IMR-90 (cell line): Measurements from ENCODE around the gene TIAM2. TPM values are rescaled to one million over a fixed set of nuclear protein-coding genes. Genes with fewer than 3 reads are reported as not detected.

ENCODE experiments used
- ATAC-seq: fragments of 200-7000 bp; cut with Tn5 transposase; 2 replicates; pipeline ENCODE4 v1.9.1; 2020; ENCODE audit warnings: low read depth, mild to moderate bottlenecking, moderate library complexity
- BruUV-seq: library from RNA; stranded (reverse); fragments of 400-500 nt; replicated peaks from 2 replicates; lab custom pipeline; 2021; lab: Mats Ljungman, UMichigan
- CTCF ChIA-PET: fragments of 300-600 bp; formaldehyde crosslinking; extraction: SDS; loops from one replicate; lab custom pipeline; 2021; ENCODE audit warnings: antibody characterized with exemption; lab: Yijun Ruan, JAX
- POLR2A ChIA-PET: fragments of 300-600 bp; sonication (Branson Sonifier 250); formaldehyde crosslinking; loops from one replicate; lab custom pipeline; 2022; ENCODE audit warnings: antibody characterized with exemption; ENCODE audit not compliant: unreplicated experiment; lab: Charles Lee
- DNase-seq: peaks from one replicate; pipeline ENCODE4 v3.0.0; 2013
- H2AFZ ChIP-seq: replicated peaks from 2 replicates; pipeline ENCODE3; 2013; ENCODE audit warnings: low read length, mild to moderate bottlenecking; ENCODE audit not compliant: poor library complexity
- H2AK5ac ChIP-seq: 2 replicates; pipeline ENCODE4 v1.6.1; 2013; ENCODE audit warnings: low read depth, low read length, inconsistent platforms
- H2AK9ac ChIP-seq: replicated peaks from 2 replicates; pipeline ENCODE3; 2013; ENCODE audit warnings: mild to moderate bottlenecking, low read depth, low read length, moderate library complexity; ENCODE audit not compliant: poor library complexity
- H2BK120ac ChIP-seq: 2 replicates; pipeline ENCODE4 v1.6.1; 2013; ENCODE audit warnings: low read depth, low read length, inconsistent platforms
- H2BK15ac ChIP-seq: 3 replicates; pipeline ENCODE4 v1.6.1; 2013; ENCODE audit warnings: low read depth, low read length, inconsistent platforms
- H2BK20ac ChIP-seq: 2 replicates; pipeline ENCODE4 v1.6.1; 2013; ENCODE audit warnings: low read depth, mild to moderate bottlenecking, inconsistent platforms, low read length, moderate library complexity
- H2BK5ac ChIP-seq: 2 replicates; pipeline ENCODE4 v1.6.1; 2013; ENCODE audit warnings: mild to moderate bottlenecking, low read depth, low read length, inconsistent platforms; ENCODE audit not compliant: poor library complexity, severe bottlenecking
- H3K14ac ChIP-seq: replicated peaks from 2 replicates; pipeline ENCODE4 v1.6.1; 2013; ENCODE audit warnings: low read depth, low read length, inconsistent platforms
- H3K18ac ChIP-seq: 2 replicates; pipeline ENCODE4 v1.6.1; 2013; ENCODE audit warnings: low read depth, low read length, control low read depth
- H3K23ac ChIP-seq: 2 replicates; pipeline ENCODE4 v1.6.1; 2013; ENCODE audit warnings: low read depth, low read length, inconsistent platforms
- H3K27ac ChIP-seq: 2 replicates; pipeline ENCODE4 v1.5.1; 2013; ENCODE audit warnings: mild to moderate bottlenecking, control low read depth, low read length; ENCODE audit not compliant: insufficient read depth
- H3K27me3 ChIP-seq: 2 replicates; pipeline ENCODE4 v1.6.1; 2013; ENCODE audit warnings: low read length; ENCODE audit not compliant: control insufficient read depth, insufficient read depth
- H3K36me3 ChIP-seq: 2 replicates; pipeline ENCODE4 v1.6.1; 2013; ENCODE audit warnings: low read length, mixed read lengths; ENCODE audit not compliant: control insufficient read depth, insufficient read depth
- H3K4ac ChIP-seq: 2 replicates; pipeline ENCODE4 v1.6.1; 2013; ENCODE audit warnings: low read depth, low read length, inconsistent platforms
- H3K4me1 ChIP-seq: 2 replicates; pipeline ENCODE4 v1.6.1; 2013; ENCODE audit warnings: low read length, mixed read lengths; ENCODE audit not compliant: control insufficient read depth, insufficient read depth
- H3K4me2 ChIP-seq: 2 replicates; pipeline ENCODE4 v1.6.1; 2013; ENCODE audit warnings: low read depth, mild to moderate bottlenecking, control low read depth, low read length, moderate library complexity
- H3K4me3 ChIP-seq: 2 replicates; pipeline ENCODE4 v1.5.1; 2013; ENCODE audit warnings: low read depth, mild to moderate bottlenecking, control low read depth, low read length, moderate library complexity; ENCODE audit not compliant: insufficient read depth
- H3K56ac ChIP-seq: 2 replicates; pipeline ENCODE4 v1.6.1; 2013; ENCODE audit warnings: low read length, inconsistent platforms; ENCODE audit not compliant: insufficient read depth; ENCODE audit errors: extremely low read depth
- H3K79me1 ChIP-seq, 2 experiments: 2 replicates each; pipeline ENCODE4 v1.6.1; 2013; ENCODE audit warnings: low read length in 2 of 2, inconsistent platforms in 1 of 2, low read depth in 1 of 2
- H3K9ac ChIP-seq: 2 replicates; pipeline ENCODE4 v1.6.1; 2013; ENCODE audit warnings: low read depth, low read length, control low read depth
- H3K9me1 ChIP-seq: 2 replicates; pipeline ENCODE4 v1.6.1; 2013; ENCODE audit warnings: low read length, inconsistent platforms; ENCODE audit not compliant: insufficient read depth
- H3K9me3 ChIP-seq: 2 replicates; pipeline ENCODE4 v1.6.1; 2013; ENCODE audit warnings: low read length; ENCODE audit not compliant: control insufficient read depth, insufficient read depth
- H4K20me1 ChIP-seq: 2 replicates; pipeline ENCODE4 v1.6.1; 2013; ENCODE audit warnings: low read length, inconsistent platforms; ENCODE audit not compliant: insufficient read depth
- H4K5ac ChIP-seq: 2 replicates; pipeline ENCODE4 v1.6.1; 2013; ENCODE audit warnings: mild to moderate bottlenecking, low read depth, low read length, control low read depth
- H4K8ac ChIP-seq, 2 experiments: 2 replicates each; pipeline ENCODE4 v1.6.1; 2013; ENCODE audit warnings: low read depth in 2 of 2, low read length in 2 of 2, control low read depth in 1 of 2, inconsistent platforms in 1 of 2
- H4K91ac ChIP-seq: 2 replicates; pipeline ENCODE4 v1.6.1; 2013; ENCODE audit warnings: low read depth, low read length, inconsistent platforms; ENCODE audit not compliant: insufficient read depth
- BHLHE40 ChIP-seq: fragments of 150-350 bp; IDR thresholded peaks from 2 replicates; pipeline ENCODE4 v1.6.1; 2016; ENCODE audit warnings: mild to moderate bottlenecking, low read depth, low read length
- CEBPB ChIP-seq: IDR thresholded peaks from 2 replicates; pipeline ENCODE4 v1.6.1; 2012; ENCODE audit warnings: low read depth, low read length, improper control_type of control experiment
- CHD1 ChIP-seq: IDR thresholded peaks from 2 replicates; pipeline ENCODE4 v1.6.1; 2012; ENCODE audit warnings: low read depth, low read length, improper control_type of control experiment
- CTCF ChIP-seq: conservative IDR thresholded peaks from 2 replicates; pipeline ENCODE4 v1.5.1; 2012; ENCODE audit warnings: mild to moderate bottlenecking, low read depth, low read length, improper control_type of control experiment
- ELK1 ChIP-seq: fragments of 150-350 bp; IDR thresholded peaks from 2 replicates; pipeline ENCODE4 v1.6.1; 2016; ENCODE audit warnings: low read depth, mild to moderate bottlenecking, low read length, moderate library complexity, borderline replicate concordance
- FOS ChIP-seq: fragments of 150-350 bp; IDR thresholded peaks from 2 replicates; pipeline ENCODE4 v1.6.1; 2016; ENCODE audit warnings: low read depth, low read length
- MAFK ChIP-seq: IDR thresholded peaks from 2 replicates; pipeline ENCODE4 v1.6.1; 2012; ENCODE audit warnings: low read depth, low read length, improper control_type of control experiment
- MAZ ChIP-seq: IDR thresholded peaks from 2 replicates; pipeline ENCODE4 v1.6.1; 2012; ENCODE audit warnings: low read depth, mild to moderate bottlenecking, low read length, improper control_type of control experiment, moderate library complexity, borderline replicate concordance
- MXI1 ChIP-seq: IDR thresholded peaks from 2 replicates; pipeline ENCODE4 v1.6.1; 2012; ENCODE audit warnings: low read depth, mild to moderate bottlenecking, low read length, moderate library complexity, borderline replicate concordance
- NFE2L2 ChIP-seq: fragments of 150-350 bp; IDR thresholded peaks from 2 replicates; pipeline ENCODE4 v1.6.1; 2016; ENCODE audit warnings: low read depth, mild to moderate bottlenecking, low read length
- POLR2A ChIP-seq: IDR thresholded peaks from 2 replicates; pipeline ENCODE4 v1.6.1; 2012; ENCODE audit warnings: mild to moderate bottlenecking, low read depth, low read length
- RAD21 ChIP-seq: IDR thresholded peaks from 2 replicates; pipeline ENCODE4 v1.6.1; 2012; ENCODE audit warnings: low read length, improper control_type of control experiment
- RCOR1 ChIP-seq: IDR thresholded peaks from 2 replicates; pipeline ENCODE4 v1.6.1; 2012; ENCODE audit warnings: mild to moderate bottlenecking, low read length, improper control_type of control experiment; ENCODE audit not compliant: insufficient replicate concordance
- RFX5 ChIP-seq: IDR thresholded peaks from 2 replicates; pipeline ENCODE4 v1.8.0; 2012; ENCODE audit warnings: low read depth, mild to moderate bottlenecking, low read length, moderate library complexity
- SMC3 ChIP-seq: fragments of 150-350 bp; IDR thresholded peaks from 2 replicates; pipeline ENCODE4 v1.6.1; 2016; ENCODE audit warnings: low read depth, mild to moderate bottlenecking, antibody characterized with exemption, low read length, moderate library complexity
- USF2 ChIP-seq: fragments of 150-350 bp; IDR thresholded peaks from 2 replicates; pipeline ENCODE4 v1.6.1; 2017; ENCODE audit warnings: mild to moderate bottlenecking, antibody characterized with exemption, low read length, low read depth
- whole genome bisulfite sequencing, 2 experiments: methylation state at CpG; one replicate each; pipeline versions ENCODE4 v1.1.5 to v1.1.7; 2013; ENCODE audit warnings: missing lambda C conversion rate in 2 of 2; ENCODE audit not compliant: insufficient read length in 1 of 2; ENCODE audit errors: extremely low coverage in 2 of 2; 5-methylcytosine and 5-hydroxymethylcytosine counted together
- dilution Hi-C: fragments of 300-500 bp; cut with HindIII; formaldehyde crosslinking; loops from one replicate; pipeline ENCODE4 v1.14.3; 2018; ENCODE audit warnings: low sequenced_read_pairs; ENCODE audit not compliant: unreplicated experiment
- in situ Hi-C: fragments of 300-500 bp; cut with MboI; formaldehyde crosslinking; loops from 3 replicates; pipeline ENCODE4 v1.14.3; 2019; ENCODE audit warnings: low sequenced_read_pairs, inconsistent platforms, mixed read lengths
- intact Hi-C: fragments of 100-400 bp; cut with micrococcal nuclease; formaldehyde crosslinking; loops from 2 replicates; pipeline ENCODE4 v1.10.0; 2022
- polyA plus RNA-seq, 3 experiments: library from polyadenylated mRNA; depleted of rRNA; stranded (reverse); fragments of >200 nt; gene quantifications; 2 replicates each; pipeline ENCODE4 v1.2.3, GENCODE V29; 2012; ENCODE audit warnings: low replicate concordance in 1 of 3
- total RNA-seq: library from RNA; depleted of rRNA; stranded (reverse); fragments of >200 nt; gene quantifications from 2 replicates; pipeline ENCODE4 v1.2.3, GENCODE V29; 2012

Gene TIAM2
- total and polyA plus RNA-seq, 2 of the 4 experiments (the other 2 are of a cell fraction), result 3.1 to 4.7 TPM

GRCh38 chr6:155040154-155040553 is 45.0 kb downstream of the TIAM2 start:
- TF ChIP-seq MAFK, result no peak
- no peak for TF ChIP-seq MXI1
- no peak for TF ChIP-seq MAZ
- TF ChIP-seq RFX5, result no peak
- no peak for TF ChIP-seq RCOR1
- no peak for TF ChIP-seq NFE2L2
- no peak for TF ChIP-seq POLR2A
- no peak for TF ChIP-seq ELK1
- no peak for TF ChIP-seq SMC3
- TF ChIP-seq RAD21, result no peak
- no peak for TF ChIP-seq CHD1
- no peak for TF ChIP-seq CTCF
- no peak for TF ChIP-seq USF2
- TF ChIP-seq FOS, result no peak
- no peak for TF ChIP-seq BHLHE40
- no peak for TF ChIP-seq CEBPB
- intact Hi-C loops, result no loop called here
- ATAC-seq (no peak), DNase-seq (no peak)
- H2AFZ ChIP-seq, result no peak overlapping the region
- POLR2A ChIA-PET, result no interaction called here
- H3K27me3 ChIP-seq, result no peaks in the 10 kb centered on the region
- no peak overlapping the region for H3K18ac ChIP-seq
- no peak overlapping the region for H2BK20ac ChIP-seq
- H3K9me3 ChIP-seq, result no peaks in the 10 kb centered on the region
- H3K27ac ChIP-seq, result no peak overlapping the region
- H3K14ac ChIP-seq, result no peak overlapping the region
- no peaks in the 10 kb centered on the region for H3K36me3 ChIP-seq
- no peak overlapping the region for H3K9ac ChIP-seq
- H3K23ac ChIP-seq, result no peak overlapping the region
- H4K20me1 ChIP-seq, result no peaks in the 10 kb centered on the region
- H3K9me1 ChIP-seq, result no peaks in the 10 kb centered on the region
- H2AK9ac ChIP-seq, result no peak overlapping the region
- no peak overlapping the region for H2BK15ac ChIP-seq
- WGBS, 2 experiments, result no CpG with 5 or more reads among the region's 2 CpGs
- CTCF ChIA-PET, result interaction anchor here (0.7 kb wide), 1 partner anchor 8 kb away, joined by 4 read pairs; no protein-coding TSS in a partner anchor
- no peaks in the 10 kb centered on the region for H3K79me1 ChIP-seq
- BruUV-seq, result no TSS peak
- no peak overlapping the region for H3K4ac ChIP-seq
- H3K56ac ChIP-seq, result no peak overlapping the region
- H4K5ac ChIP-seq, result no peak overlapping the region
- no peak overlapping the region for H3K4me2 ChIP-seq
- no peak overlapping the region for H2BK120ac ChIP-seq
- H4K91ac ChIP-seq, result no peak overlapping the region
- in situ Hi-C loops, result no loop called here
- no peaks in the 10 kb centered on the region; the same call in 1 of the 2 replicates for H3K4me1 ChIP-seq
- dilution Hi-C loops, result no loop called here
- H4K8ac ChIP-seq, result no peak overlapping the region
- H3K4me3 ChIP-seq, result no peak overlapping the region
- no peak overlapping the region for H2BK5ac ChIP-seq
- H2AK5ac ChIP-seq, result no peak overlapping the region
